Measurements from ENCODE around the gene SPATA3.

The SPATA3 gene

GRCh38 chr2:231028889-231029288 is 33.0 kb downstream of the SPATA3 start:
- Histone ChIP-seq H3K4me3 (ENCODE audit: low read depth, low read length) (no peak overlapping the region), H3K27ac (no peak overlapping the region), H3K9me3 (ENCODE audit: severe bottlenecking) (no peaks in the 10 kb centered on the region), H3K36me3 (no peaks in the 10 kb centered on the region), H3K27me3 (ENCODE audit: insufficient read depth, low read depth, severe bottlenecking) (no peaks in the 10 kb centered on the region)
- no peak for DNase-seq
- no peak for TF ChIP-seq CTCF (IDR thresholded peaks at IDR 0.05; ENCODE audit: low read depth, low read length)

- Histone ChIP-seq H3K27me3 (ENCODE audit: insufficient read depth, low read depth, severe bottlenecking) (no peaks in the 10 kb centered on the region), H3K9me3 (ENCODE audit: severe bottlenecking) (no peaks in the 10 kb centered on the region), H3K27ac (no peak overlapping the region), H3K36me3 (no peaks in the 10 kb centered on the region), H3K4me3 (ENCODE audit: low read depth, low read length) (no peak overlapping the region)
- no peak for TF ChIP-seq CTCF (IDR thresholded peaks at IDR 0.05; ENCODE audit: low read depth, low read length)
- no peak for DNase-seq
Observed at GRCh38 chr2:231029563-231029962, 33.6 kb downstream of the SPATA3 start.

- TF ChIP-seq CTCF (IDR thresholded peaks at IDR 0.05; ENCODE audit: low read depth, low read length): no peak
- H3K9me3 ChIP-seq (ENCODE audit: severe bottlenecking): no peaks in the 10 kb centered on the region
- H3K4me3 ChIP-seq (ENCODE audit: low read depth, low read length): no peak overlapping the region
- H3K27ac ChIP-seq: no peak overlapping the region
- no peaks in the 10 kb centered on the region for H3K27me3 ChIP-seq (ENCODE audit: insufficient read depth, low read depth, severe bottlenecking)
- no peaks in the 10 kb centered on the region for H3K36me3 ChIP-seq
- no peak for DNase-seq
Observed at GRCh38 chr2:231030725-231031124, 34.8 kb downstream of the SPATA3 start.

- Histone ChIP-seq H3K36me3 (no peaks in the 10 kb centered on the region), H3K4me3 (ENCODE audit: low read depth, low read length) (no peak overlapping the region), H3K27ac (no peak overlapping the region), H3K9me3 (ENCODE audit: severe bottlenecking) (no peaks in the 10 kb centered on the region), H3K27me3 (ENCODE audit: insufficient read depth, low read depth, severe bottlenecking) (no peaks in the 10 kb centered on the region)
- TF ChIP-seq CTCF (IDR thresholded peaks at IDR 0.05; ENCODE audit: low read depth, low read length): no peak
- no peak for DNase-seq
Observed at GRCh38 chr2:231032575-231033140, 36.7 kb downstream of the SPATA3 start.

GRCh38 chr2:231033147-231034132 is 37.5 kb downstream of the SPATA3 start:
- no peak for DNase-seq
- no peaks in the 10 kb centered on the region for H3K27me3 ChIP-seq (ENCODE audit: insufficient read depth, low read depth, severe bottlenecking)
- no peaks in the 10 kb centered on the region for H3K36me3 ChIP-seq
- no peak overlapping the region for H3K27ac ChIP-seq
- TF ChIP-seq CTCF (IDR thresholded peaks at IDR 0.05; ENCODE audit: low read depth, low read length): no peak
- no peaks in the 10 kb centered on the region for H3K9me3 ChIP-seq (ENCODE audit: severe bottlenecking)
- no peak overlapping the region for H3K4me3 ChIP-seq (ENCODE audit: low read depth, low read length)
